ENCODE data around the gene ARHGAP25.

DNA sequence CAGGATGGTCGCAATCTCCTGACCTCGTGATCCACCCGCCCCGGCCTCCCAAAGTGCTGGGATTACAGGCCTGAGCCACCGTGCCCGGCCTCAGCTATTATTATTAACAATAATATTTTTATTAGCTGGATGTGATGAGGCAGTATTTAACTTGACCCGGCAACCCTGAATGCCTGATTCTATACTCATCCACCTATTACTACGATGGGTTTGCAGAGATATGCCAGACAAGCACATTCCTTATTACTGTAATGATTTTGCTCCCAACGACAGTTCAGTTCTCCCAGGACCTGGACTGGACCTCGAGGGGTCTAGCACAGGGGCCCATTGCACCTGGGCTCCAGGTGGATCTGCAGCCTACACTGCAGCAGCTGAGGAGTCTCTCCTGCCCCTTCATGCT, 104.0 kb downstream of the ARHGAP25 start:
- TF ChIP-seq POLR2A (IDR thresholded peaks at IDR 0.05): no peak
- TF ChIP-seq, protein P1, sequence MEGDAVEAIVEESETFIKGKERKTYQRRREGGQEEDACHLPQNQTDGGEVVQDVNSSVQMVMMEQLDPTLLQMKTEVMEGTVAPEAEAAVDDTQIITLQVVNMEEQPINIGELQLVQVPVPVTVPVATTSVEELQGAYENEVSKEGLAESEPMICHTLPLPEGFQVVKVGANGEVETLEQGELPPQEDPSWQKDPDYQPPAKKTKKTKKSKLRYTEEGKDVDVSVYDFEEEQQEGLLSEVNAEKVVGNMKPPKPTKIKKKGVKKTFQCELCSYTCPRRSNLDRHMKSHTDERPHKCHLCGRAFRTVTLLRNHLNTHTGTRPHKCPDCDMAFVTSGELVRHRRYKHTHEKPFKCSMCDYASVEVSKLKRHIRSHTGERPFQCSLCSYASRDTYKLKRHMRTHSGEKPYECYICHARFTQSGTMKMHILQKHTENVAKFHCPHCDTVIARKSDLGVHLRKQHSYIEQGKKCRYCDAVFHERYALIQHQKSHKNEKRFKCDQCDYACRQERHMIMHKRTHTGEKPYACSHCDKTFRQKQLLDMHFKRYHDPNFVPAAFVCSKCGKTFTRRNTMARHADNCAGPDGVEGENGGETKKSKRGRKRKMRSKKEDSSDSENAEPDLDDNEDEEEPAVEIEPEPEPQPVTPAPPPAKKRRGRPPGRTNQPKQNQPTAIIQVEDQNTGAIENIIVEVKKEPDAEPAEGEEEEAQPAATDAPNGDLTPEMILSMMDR (IDR thresholded peaks at IDR 0.05): no peak

All from heart left ventricle (tissue), 13 donors.